ENCODE measurements around the gene TBC1D3B. TPM values are rescaled to one million over a fixed set of nuclear protein-coding genes. Genes with fewer than 3 reads are reported as not detected.

Gene TBC1D3B
- total RNA-seq, 2 experiments from 2014 or later: 7.7 to 9.9 TPM

GRCh38 chr17:36142235-36142634 is 34.2 kb downstream of the TBC1D3B start:
- POLR2A ChIA-PET: no interaction called here
- no peaks in the 10 kb centered on the region for H3K36me3 Mint-ChIP-seq
- no peaks in the 10 kb centered on the region for H3K9me3 Mint-ChIP-seq
- H3K4me1 Mint-ChIP-seq: peaks cover 2% of the 10 kb centered on the region
- H3K27ac Mint-ChIP-seq: no peak overlapping the region
- no peak for ATAC-seq (ENCODE audit: low read depth)
- no peak overlapping the region for H3K4me3 Mint-ChIP-seq
- H3K27me3 Mint-ChIP-seq: peaks cover 6% of the 10 kb centered on the region
- no peak for DNase-seq

GRCh38 chr17:36136439-36136838 is 40.0 kb downstream of the TBC1D3B start:
- DNase-seq (no peak), ATAC-seq (ENCODE audit: low read depth) (no peak)
- peaks cover 1% of the 10 kb centered on the region for H3K4me1 Mint-ChIP-seq
- POLR2A ChIA-PET: no interaction called here
- H3K36me3 Mint-ChIP-seq: no peaks in the 10 kb centered on the region
- no peak overlapping the region for H3K27ac Mint-ChIP-seq
- no peak overlapping the region for H3K4me3 Mint-ChIP-seq
- H3K27me3 Mint-ChIP-seq: peaks cover 14% of the 10 kb centered on the region
- H3K9me3 Mint-ChIP-seq: no peaks in the 10 kb centered on the region

GRCh38 chr17:36136036-36136435 is 40.4 kb downstream of the TBC1D3B start:
- Mint-ChIP-seq H3K27me3 (peaks cover 15% of the 10 kb centered on the region), H3K36me3 (no peaks in the 10 kb centered on the region), H3K4me1 (no peaks in the 10 kb centered on the region), H3K4me3 (no peak overlapping the region), H3K27ac (no peak overlapping the region), H3K9me3 (no peaks in the 10 kb centered on the region)
- POLR2A ChIA-PET: no interaction called here
- no peak for ATAC-seq (ENCODE audit: low read depth)
- no peak for DNase-seq

GRCh38 chr17:36135465-36135864 is 41.0 kb downstream of the TBC1D3B start:
- DNase-seq (no peak), ATAC-seq (ENCODE audit: low read depth) (no peak)
- no peaks in the 10 kb centered on the region for H3K36me3 Mint-ChIP-seq
- H3K27ac Mint-ChIP-seq: no peak overlapping the region
- H3K4me3 Mint-ChIP-seq: no peak overlapping the region
- H3K9me3 Mint-ChIP-seq: no peaks in the 10 kb centered on the region
- H3K27me3 Mint-ChIP-seq: peaks cover 15% of the 10 kb centered on the region
- POLR2A ChIA-PET: no interaction called here
- H3K4me1 Mint-ChIP-seq: no peaks in the 10 kb centered on the region

- DNase-seq: no peak
- peaks cover 19% of the 10 kb centered on the region for H3K27me3 Mint-ChIP-seq
- POLR2A ChIA-PET: no interaction called here
- no peaks in the 10 kb centered on the region for H3K36me3 Mint-ChIP-seq
- H3K9me3 Mint-ChIP-seq: no peaks in the 10 kb centered on the region
- no peak for ATAC-seq (ENCODE audit: low read depth)
- no peak overlapping the region for H3K27ac Mint-ChIP-seq
- H3K4me1 Mint-ChIP-seq: no peaks in the 10 kb centered on the region
- no peak overlapping the region for H3K4me3 Mint-ChIP-seq
These were observed 42.7 kb downstream of the TBC1D3B start for GRCh38 chr17:36133602-36134236.

GRCh38 chr17:36132421-36132831 is 44.0 kb downstream of the TBC1D3B start:
- peaks cover 19% of the 10 kb centered on the region for H3K27me3 Mint-ChIP-seq
- H3K36me3 Mint-ChIP-seq: no peaks in the 10 kb centered on the region

GRCh38 chr17:36131931-36132330 is 44.5 kb downstream of the TBC1D3B start:
- Mint-ChIP-seq H3K4me1 (no peaks in the 10 kb centered on the region), H3K36me3 (no peaks in the 10 kb centered on the region), H3K27ac (no peak overlapping the region), H3K4me3 (no peak overlapping the region), H3K27me3 (peaks cover 19% of the 10 kb centered on the region), H3K9me3 (no peaks in the 10 kb centered on the region)
- ATAC-seq (ENCODE audit: low read depth) (no peak), DNase-seq (no peak)
- POLR2A ChIA-PET: no interaction called here

More at GRCh38 chr17:36132421-36132831, 44.0 kb downstream of the TBC1D3B start:
- DNase-seq (no peak), ATAC-seq (ENCODE audit: low read depth) (no peak)
- Mint-ChIP-seq H3K4me1 (no peaks in the 10 kb centered on the region), H3K27ac (no peak overlapping the region), H3K9me3 (no peaks in the 10 kb centered on the region), H3K4me3 (no peak overlapping the region)
- POLR2A ChIA-PET: no interaction called here

GRCh38 chr17:36131421-36131820 is 45.0 kb downstream of the TBC1D3B start:
- Mint-ChIP-seq H3K36me3 (no peaks in the 10 kb centered on the region), H3K4me1 (no peaks in the 10 kb centered on the region), H3K9me3 (peaks cover 2% of the 10 kb centered on the region), H3K27ac (no peak overlapping the region), H3K4me3 (no peak overlapping the region), H3K27me3 (peaks cover 19% of the 10 kb centered on the region)
- POLR2A ChIA-PET: no interaction called here
- DNase-seq (no peak), ATAC-seq (ENCODE audit: low read depth) (no peak)

GRCh38 chr17:36130346-36130745 is 46.1 kb downstream of the TBC1D3B start:
- Mint-ChIP-seq H3K27ac (no peak overlapping the region), H3K4me1 (no peaks in the 10 kb centered on the region), H3K27me3 (peaks cover 16% of the 10 kb centered on the region), H3K9me3 (peaks cover 8% of the 10 kb centered on the region), H3K4me3 (no peak overlapping the region), H3K36me3 (peaks cover 2% of the 10 kb centered on the region)
- no peak for ATAC-seq (ENCODE audit: low read depth)
- no peak for DNase-seq
- POLR2A ChIA-PET: no interaction called here

- peaks cover 16% of the 10 kb centered on the region for H3K27me3 Mint-ChIP-seq
- peaks cover 2% of the 10 kb centered on the region for H3K36me3 Mint-ChIP-seq
- ATAC-seq (ENCODE audit: low read depth) (no peak), DNase-seq (no peak)
- no peak overlapping the region for H3K27ac Mint-ChIP-seq
- no peak overlapping the region for H3K4me3 Mint-ChIP-seq
- POLR2A ChIA-PET: no interaction called here
- no peaks in the 10 kb centered on the region for H3K4me1 Mint-ChIP-seq
- peaks cover 8% of the 10 kb centered on the region for H3K9me3 Mint-ChIP-seq
These were observed 46.8 kb downstream of the TBC1D3B start for GRCh38 chr17:36129616-36130015.

- Mint-ChIP-seq H3K27ac (no peak overlapping the region), H3K4me3 (no peak overlapping the region), H3K4me1 (no peaks in the 10 kb centered on the region), H3K9me3 (peaks cover 8% of the 10 kb centered on the region), H3K36me3 (peaks cover 2% of the 10 kb centered on the region), H3K27me3 (peaks cover 10% of the 10 kb centered on the region)
- DNase-seq (no peak), ATAC-seq (ENCODE audit: low read depth) (no peak)
- POLR2A ChIA-PET: no interaction called here
These were observed 47.9 kb downstream of the TBC1D3B start for GRCh38 chr17:36128411-36128978.

GRCh38 chr17:36127911-36128310 is 48.5 kb downstream of the TBC1D3B start:
- Mint-ChIP-seq H3K4me1 (no peaks in the 10 kb centered on the region), H3K27me3 (peaks cover 13% of the 10 kb centered on the region)
- POLR2A ChIA-PET: no interaction called here

GRCh38 chr17:36127199-36127893 is 49.1 kb downstream of the TBC1D3B start:
- ATAC-seq (ENCODE audit: low read depth) (no peak), DNase-seq (no peak)
- POLR2A ChIA-PET: no interaction called here
- Mint-ChIP-seq H3K27me3 (peaks cover 13% of the 10 kb centered on the region), H3K9me3 (peaks cover 8% of the 10 kb centered on the region), H3K4me1 (no peaks in the 10 kb centered on the region), H3K36me3 (peaks cover 2% of the 10 kb centered on the region), H3K4me3 (no peak overlapping the region), H3K27ac (no peak overlapping the region)

More at GRCh38 chr17:36127911-36128310, 48.5 kb downstream of the TBC1D3B start:
- no peak overlapping the region for H3K27ac Mint-ChIP-seq
- DNase-seq: no peak
- H3K4me3 Mint-ChIP-seq: no peak overlapping the region
- no peak for ATAC-seq (ENCODE audit: low read depth)
- H3K9me3 Mint-ChIP-seq: peaks cover 8% of the 10 kb centered on the region
- H3K36me3 Mint-ChIP-seq: peaks cover 2% of the 10 kb centered on the region

Measured in activated naive CD8-positive, alpha-beta T cell treated with anti-CD3 and anti-CD28 coated beads, Interleukin-2, amount 10 ng/mL, durations not matched to agents 7 days and 5 days (primary cell).